Measurements from ENCODE around the gene DNTT. TPM values are rescaled to one million over a fixed set of nuclear protein-coding genes. Genes with fewer than 3 reads are reported as not detected.

Gene DNTT
- total RNA-seq, 2 experiments from 2014 or later = 0.16 to 0.32 TPM

- no peaks in the 10 kb centered on the region for H3K9me3 ChIP-seq (ENCODE audit: low read length)
- H4K20me1 ChIP-seq (ENCODE audit: insufficient read depth, low read length) = peaks cover 22% of the 10 kb centered on the region
- DNase-seq (ENCODE audit: low spot score) = no peak
- H2AFZ ChIP-seq (ENCODE audit: low read length) = no peak overlapping the region
- intact Hi-C loops (cut with micrococcal nuclease; ENCODE audit: unreplicated experiment) = loop anchor here (1.0 to 10.0 kb wide), 5 partner anchors 16 to 560 kb away; partner anchors contain the start of genes ENTPD1 and LCOR
- BruUV-seq (replicated peaks) = no TSS peak
- peak overlapping the region; percentile 93 for H3K4me2 ChIP-seq (ENCODE audit: low read length)
- no peak for TF ChIP-seq CTCF (conservative IDR thresholded peaks at IDR 0.05; ENCODE audit: low read length)
- TF ChIP-seq EZH2phosphoT487 (IDR thresholded peaks at IDR 0.05; ENCODE audit: borderline replicate concordance, low read depth, low read length) = no peak
- H3K4me3 ChIP-seq (ENCODE audit: low read depth, low read length, poor library complexity, severe bottlenecking) = peak overlapping the region; percentile 90
- CTCF ChIA-PET (ENCODE audit: unreplicated experiment) = interaction anchor here (0.7 to 1.2 kb wide), 3 partner anchors 14 to 43 kb away, joined by 3 to 9 read pairs (median 3); no protein-coding TSS in a partner anchor
- H3K36me3 ChIP-seq (ENCODE audit: insufficient read depth, low read length) = peaks cover 32% of the 10 kb centered on the region
- no peaks in the 10 kb centered on the region for H3K9me2 ChIP-seq (ENCODE audit: insufficient read depth, low read length)
- H3K79me2 ChIP-seq (ENCODE audit: insufficient read depth, low read depth, low read length) = peaks cover 53% of the 10 kb centered on the region
- peaks cover 57% of the 10 kb centered on the region for H3K4me1 ChIP-seq (ENCODE audit: insufficient read depth, low read length, poor library complexity, severe bottlenecking)
- peak overlapping the region; percentile 100 for H3K27ac ChIP-seq (ENCODE audit: low read depth, low read length, poor library complexity, severe bottlenecking)
- POLR2A ChIA-PET = interaction anchor here (0.7 to 9.8 kb wide), 13 partner anchors 7 to 50 kb away, joined by 3 to 176 read pairs (median 13); no protein-coding TSS in a partner anchor
Measured at GRCh38 chr10:96272316-96273280, 31.6 kb upstream of the DNTT start.

GRCh38 chr10:96275685-96276418 lies 28.4 kb upstream of the DNTT start:
- ChIA-PET CTCF (ENCODE audit: unreplicated experiment) (no interaction called here), POLR2A (interaction anchor here (0.7 to 9.8 kb wide), 6 partner anchors 10 to 42 kb away, joined by 3 to 176 read pairs (median 4); no protein-coding TSS in a partner anchor)
- no TSS peak for BruUV-seq (replicated peaks)
- peaks cover 20% of the 10 kb centered on the region for H3K79me2 ChIP-seq (ENCODE audit: insufficient read depth, low read depth, low read length)
- intact Hi-C loops (cut with micrococcal nuclease; ENCODE audit: unreplicated experiment) = loop anchor here (10.0 kb wide), 1 partner anchor 399 kb away; no protein-coding TSS in a partner anchor
- H3K4me1 ChIP-seq (ENCODE audit: insufficient read depth, low read length, poor library complexity, severe bottlenecking) = peaks cover 83% of the 10 kb centered on the region
- peak overlapping the region; percentile 100 for H3K27ac ChIP-seq (ENCODE audit: low read depth, low read length, poor library complexity, severe bottlenecking)
- H2AFZ ChIP-seq (ENCODE audit: low read length) = peak overlapping the region; percentile 24; the same call in 1 of the 2 replicates
- no peak for DNase-seq (ENCODE audit: low spot score)
- H3K9me3 ChIP-seq (ENCODE audit: low read length) = no peaks in the 10 kb centered on the region
- no peaks in the 10 kb centered on the region for H4K20me1 ChIP-seq (ENCODE audit: insufficient read depth, low read length)
- H3K36me3 ChIP-seq (ENCODE audit: insufficient read depth, low read length) = no peaks in the 10 kb centered on the region; the same call in 1 of the 2 replicates
- TF ChIP-seq EZH2phosphoT487 (IDR thresholded peaks at IDR 0.05; ENCODE audit: borderline replicate concordance, low read depth, low read length) = no peak
- TF ChIP-seq CTCF (conservative IDR thresholded peaks at IDR 0.05; ENCODE audit: low read length) = no peak
- H3K4me3 ChIP-seq (ENCODE audit: low read depth, low read length, poor library complexity, severe bottlenecking) = no peak overlapping the region
- H3K9me2 ChIP-seq (ENCODE audit: insufficient read depth, low read length) = no peaks in the 10 kb centered on the region
- peak overlapping the region; percentile 19 for H3K4me2 ChIP-seq (ENCODE audit: low read length)

All from OCI-LY7 (cell line).